GM21737 (cell line): Measurements from ENCODE around the gene RHOH.

Experiments used
- ATAC-seq: cut with Tn5 transposase; IDR thresholded peaks from one replicate; pipeline ENCODE4 v1.9.1; 2021; ENCODE audit warnings: mild to moderate bottlenecking, moderate library complexity; ENCODE audit not compliant: unreplicated experiment

The RHOH gene

GRCh38 chr4:40232610-40233009, 35.8 kb downstream of the RHOH start:
- ATAC-seq, result no peak

- ATAC-seq, result no peak
These were observed 36.4 kb downstream of the RHOH start for GRCh38 chr4:40233227-40233626.

GRCh38 chr4:40234519-40235039, 37.7 kb downstream of the RHOH start:
- ATAC-seq, result no peak

GRCh38 chr4:40238008-40238699, 41.3 kb downstream of the RHOH start:
- no peak for ATAC-seq

DNA sequence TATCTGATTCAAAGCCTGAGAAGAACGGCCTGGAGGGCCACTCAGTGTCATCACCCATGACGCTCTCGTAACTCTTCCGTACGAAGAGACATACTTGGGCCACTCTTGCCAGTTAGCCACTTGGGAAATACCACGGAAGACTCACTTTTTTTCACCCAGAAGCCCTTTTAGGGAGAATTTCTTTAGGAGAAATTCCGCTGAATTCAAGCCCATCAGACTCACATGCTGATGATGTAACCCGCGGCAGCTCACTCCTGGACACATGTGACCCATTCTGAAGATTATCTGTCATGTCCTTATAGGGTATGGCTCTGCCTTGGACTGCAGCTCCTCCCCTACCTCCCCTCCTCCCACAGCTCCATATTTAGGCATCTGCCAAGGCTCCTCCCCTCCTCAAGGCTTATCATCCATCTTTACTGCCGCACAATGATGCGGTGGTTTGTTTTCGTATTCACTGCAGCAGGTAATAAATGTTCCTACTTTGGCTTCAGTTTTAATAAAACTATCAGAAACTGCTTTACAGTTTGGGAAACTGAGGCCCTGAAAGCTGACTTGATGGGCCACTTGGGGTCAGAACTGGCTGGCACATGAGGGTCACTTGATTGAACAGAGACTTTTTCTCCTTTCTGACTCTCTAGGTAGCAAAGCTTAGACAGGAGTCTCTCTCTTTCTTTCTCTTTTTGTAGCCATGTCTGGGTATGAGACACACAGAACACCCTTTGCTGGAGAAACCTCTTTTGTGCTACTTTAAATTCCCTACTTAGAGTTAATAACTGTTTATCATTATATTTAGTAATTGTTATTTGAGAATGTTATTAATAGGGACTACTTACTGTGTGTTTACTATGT, 42.1 kb downstream of the RHOH start:
- no peak for ATAC-seq

- ATAC-seq, result no peak
These were observed 43.3 kb downstream of the RHOH start for GRCh38 chr4:40240040-40240653.

- ATAC-seq, result no peak
These were observed 44.2 kb downstream of the RHOH start for GRCh38 chr4:40241026-40241425.

- ATAC-seq, result no peak
These were observed 45.1 kb downstream of the RHOH start for GRCh38 chr4:40241941-40242340.

DNA sequence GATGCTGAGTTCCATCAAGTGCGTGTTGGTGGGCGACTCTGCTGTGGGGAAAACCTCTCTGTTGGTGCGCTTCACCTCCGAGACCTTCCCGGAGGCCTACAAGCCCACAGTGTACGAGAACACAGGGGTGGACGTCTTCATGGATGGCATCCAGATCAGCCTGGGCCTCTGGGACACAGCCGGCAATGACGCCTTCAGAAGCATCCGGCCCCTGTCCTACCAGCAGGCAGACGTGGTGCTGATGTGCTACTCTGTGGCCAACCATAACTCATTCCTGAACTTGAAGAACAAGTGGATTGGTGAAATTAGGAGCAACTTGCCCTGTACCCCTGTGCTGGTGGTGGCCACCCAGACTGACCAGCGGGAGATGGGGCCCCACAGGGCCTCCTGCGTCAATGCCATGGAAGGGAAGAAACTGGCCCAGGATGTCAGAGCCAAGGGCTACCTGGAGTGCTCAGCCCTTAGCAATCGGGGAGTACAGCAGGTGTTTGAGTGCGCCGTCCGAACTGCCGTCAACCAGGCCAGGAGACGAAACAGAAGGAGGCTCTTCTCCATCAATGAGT, 46.6 kb downstream of the RHOH start:
- no peak for ATAC-seq

- ATAC-seq, result no peak
These were observed 47.8 kb downstream of the RHOH start for GRCh38 chr4:40244606-40245005.

DNA sequence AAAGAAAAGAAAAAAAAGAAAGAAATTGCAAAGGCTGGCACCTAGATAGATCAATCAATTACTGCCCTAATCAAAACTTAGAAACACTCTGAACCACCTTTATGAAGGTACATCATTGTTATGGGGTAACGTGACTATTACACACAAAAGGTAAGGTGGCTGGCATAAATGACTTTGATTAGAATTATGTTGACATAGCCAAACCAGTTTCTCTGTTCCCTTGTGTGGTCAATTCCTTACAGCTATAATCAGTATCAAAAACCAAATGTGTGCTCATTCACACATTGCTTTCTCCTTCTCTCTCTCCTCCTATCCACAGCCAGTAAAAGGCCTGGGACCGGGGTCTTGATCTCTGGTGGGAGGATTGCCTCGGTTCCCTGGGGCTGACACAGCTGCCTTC, 48.7 kb downstream of the RHOH start:
- no peak for ATAC-seq

- ATAC-seq, result no peak
These were observed 49.4 kb downstream of the RHOH start for GRCh38 chr4:40246011-40246900.

- no peak for ATAC-seq
These were observed 50.1 kb downstream of the RHOH start for GRCh38 chr4:40246938-40247337.

DNA sequence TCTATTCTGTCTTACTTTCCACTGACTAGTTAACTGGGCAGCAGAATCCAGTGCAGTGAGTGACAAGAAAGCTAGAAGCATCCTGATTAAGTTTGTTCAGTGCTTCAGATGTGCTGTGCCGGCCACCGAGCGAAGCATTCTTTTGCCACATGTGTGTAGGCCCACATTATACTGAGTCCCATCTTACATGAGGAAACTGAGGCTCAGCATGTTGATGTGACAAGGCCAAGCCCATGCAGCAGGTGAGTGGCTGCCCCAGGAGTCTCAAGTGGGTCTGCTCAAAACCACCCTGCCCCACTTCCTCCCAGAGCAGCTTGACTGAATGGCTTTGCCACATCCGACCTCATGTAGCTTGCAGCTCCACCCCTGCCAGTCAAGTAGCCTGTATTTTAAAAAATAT, 50.5 kb downstream of the RHOH start:
- no peak for ATAC-seq

GRCh38 chr4:40251366-40251765, 54.5 kb downstream of the RHOH start:
- no peak for ATAC-seq

DNA sequence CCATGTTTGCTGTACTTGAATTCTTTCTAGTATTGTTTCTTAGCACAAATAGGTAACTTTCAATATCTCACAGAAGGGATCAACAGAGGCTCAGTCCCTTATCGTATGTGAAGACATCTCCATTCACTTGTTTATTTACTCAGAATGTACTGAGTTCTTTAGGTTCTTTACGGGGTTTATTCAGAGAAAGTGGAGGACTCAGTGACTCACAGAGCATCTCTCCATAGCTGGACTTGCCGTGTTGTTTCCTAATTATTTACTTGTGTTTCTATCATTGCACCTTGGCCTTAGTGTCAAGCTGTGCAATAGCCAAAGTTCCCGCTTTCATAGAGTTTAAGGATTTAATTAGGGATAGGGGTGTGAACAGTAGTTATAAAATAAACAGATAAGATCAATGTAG, 57.1 kb downstream of the RHOH start:
- no peak for ATAC-seq

- ATAC-seq, result no peak
These were observed 58.0 kb downstream of the RHOH start for GRCh38 chr4:40254608-40255392.

DNA sequence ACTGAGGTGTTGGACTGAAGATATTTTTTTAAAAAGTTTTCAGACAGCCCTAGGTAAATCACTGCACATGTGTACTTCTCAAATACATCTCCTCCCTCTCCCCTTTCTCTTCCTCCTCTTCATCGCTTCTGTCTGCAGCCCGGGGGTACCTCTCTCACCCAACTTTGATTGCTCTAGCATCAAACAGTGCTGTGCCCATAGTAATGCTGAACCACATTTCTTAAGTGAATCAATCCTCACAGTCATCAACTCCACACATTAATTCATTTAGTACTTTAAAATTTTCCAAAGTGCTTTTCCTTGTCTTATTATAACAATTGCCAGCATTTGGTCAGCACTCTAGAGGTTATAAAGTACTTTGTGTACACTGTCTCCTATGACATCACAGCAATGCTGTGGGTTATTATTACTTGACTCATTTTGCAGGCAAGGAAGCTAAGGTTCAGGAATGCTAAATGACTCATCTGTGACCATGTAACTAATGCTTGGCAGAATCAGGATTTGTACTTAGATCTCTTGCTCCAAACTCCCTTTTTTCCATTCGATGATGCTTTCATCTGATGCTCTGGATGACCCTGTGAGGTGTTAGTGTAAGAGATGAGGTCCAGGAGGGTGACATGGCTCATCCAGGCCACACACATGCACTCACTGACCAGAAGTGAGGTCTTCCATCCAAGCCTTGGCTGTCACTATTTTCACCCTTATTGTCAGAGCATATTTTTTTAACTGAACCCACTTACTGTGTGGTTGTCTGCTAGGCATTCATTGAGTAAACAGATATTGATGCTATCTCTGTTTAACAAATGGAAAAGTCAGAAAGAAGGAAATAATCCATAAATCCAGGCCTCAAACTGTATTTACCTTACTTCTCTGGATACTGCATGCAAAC, 58.8 kb downstream of the RHOH start:
- no peak for ATAC-seq

GRCh38 chr4:40256329-40256728, 59.5 kb downstream of the RHOH start:
- no peak for ATAC-seq
